K562 (cell line): ENCODE measurements around the gene STX1A. TPM values are rescaled to one million over a fixed set of nuclear protein-coding genes. Genes with fewer than 3 reads are reported as not detected.
A peak's percentile ranks its signal among the peaks of the same experiment; 100 is the strongest.

ENCODE experiments used
- CBX2 ChIP-seq: fragments of 200-600 bp; sonication (generic); IDR thresholded peaks from one replicate; pipeline ENCODE4 v1.6.1; 2012; ENCODE audit warnings: mild to moderate bottlenecking, low read length, inconsistent platforms; ENCODE audit not compliant: insufficient read depth, poor library complexity, severe bottlenecking
- CUX1 ChIP-seq: fragments of 200-800 bp; sonication (Bioruptor generic); IDR thresholded peaks from 2 replicates; pipeline ENCODE4 v1.6.1; 2016; ENCODE audit warnings: missing genetic modification characterization, missing compliant biosample characterization
- ESRRA ChIP-seq: fragments of 450-650 bp; IDR thresholded peaks from 2 replicates; pipeline ENCODE4 v1.6.1; 2014; ENCODE audit warnings: low read depth, mild to moderate bottlenecking, moderate library complexity, borderline replicate concordance
- ETS1 ChIP-seq: conservative IDR thresholded peaks from 2 replicates; pipeline ENCODE4 v1.6.1; 2011; ENCODE audit warnings: low read depth, mild to moderate bottlenecking, low read length; ENCODE audit not compliant: control insufficient read depth
- ETS2 ChIP-seq: IDR thresholded peaks from 2 replicates; pipeline ENCODE4 v1.6.1; 2016; ENCODE audit warnings: borderline replicate concordance, missing genetic modification characterization, mild to moderate bottlenecking, moderate library complexity, missing compliant biosample characterization; ENCODE audit not compliant: poor library complexity, severe bottlenecking
- GABPB2 ChIP-seq: fragments of 250-450 bp; sonication (Bioruptor Pico); conservative IDR thresholded peaks from 2 replicates; pipeline ENCODE4 v1.5.1; 2021; ENCODE audit warnings: mild to moderate bottlenecking
- GTF2A2 ChIP-seq: IDR thresholded peaks from 2 replicates; pipeline ENCODE4 v1.6.1; 2016; ENCODE audit warnings: mild to moderate bottlenecking, missing genetic modification characterization, missing compliant biosample characterization
- GTF2F1 ChIP-seq: IDR thresholded peaks from 2 replicates; pipeline ENCODE4 v1.6.1; 2011; ENCODE audit warnings: low read depth, low read length, improper control_type of control experiment
- GTF3C2 ChIP-seq: IDR thresholded peaks from 3 replicates; pipeline ENCODE4 v1.6.1; 2011; ENCODE audit warnings: borderline replicate concordance, mild to moderate bottlenecking, moderate library complexity; ENCODE audit not compliant: insufficient read length; ENCODE audit errors: extremely low read depth
- KDM4B ChIP-seq, 2 experiments: fragments of 450-650 bp in 1 of 2; sonication (generic) in 1 of 2; IDR thresholded peaks; 2 replicates each; pipeline ENCODE4 v1.6.1; 2016 to 2017; ENCODE audit warnings: borderline replicate concordance in 2 of 2, antibody characterized with exemption in 1 of 2, low read depth in 1 of 2, mild to moderate bottlenecking in 1 of 2
- MTA2 ChIP-seq: fragments of 450-650 bp; IDR thresholded peaks from 2 replicates; pipeline ENCODE4 v1.6.1; 2016; ENCODE audit warnings: low read depth
- OTX1 ChIP-seq: fragments of 450-650 bp; formaldehyde crosslinking; IDR thresholded peaks from 2 replicates; pipeline ENCODE4 v1.4.0; 2022; ENCODE audit warnings: mild to moderate bottlenecking
- PCBP2 ChIP-seq: fragments of 200-400 bp; formaldehyde crosslinking; IDR thresholded peaks from 2 replicates; pipeline ENCODE4 v1.6.1; 2018; ENCODE audit warnings: low read length, low read depth, mild to moderate bottlenecking, moderate library complexity; ENCODE audit not compliant: poor library complexity, severe bottlenecking
- SNIP1 ChIP-seq: fragments of 450-650 bp; IDR thresholded peaks from 2 replicates; pipeline ENCODE4 v1.7.1; 2017; ENCODE audit warnings: low read depth, mild to moderate bottlenecking
- SPI1 ChIP-seq: IDR thresholded peaks from 2 replicates; pipeline ENCODE4 v1.6.1; 2011; ENCODE audit warnings: low read depth, low read length, control low read depth, borderline replicate concordance
- TFAM ChIP-seq: fragments of 250-450 bp; sonication (Bioruptor Pico); conservative IDR thresholded peaks from 2 replicates; pipeline ENCODE4 v1.5.0; 2021; ENCODE audit warnings: mild to moderate bottlenecking, moderate library complexity
- polyA plus RNA-seq, 8 experiments: library from polyadenylated mRNA; depleted of rRNA in 4 of 8; stranded (reverse) in 5 of 8; unstranded in 3 of 8; fragments of >200 nt; fragmentation: Nextera tagmentation in 2 of 8; fragmentation: Illumina TruSeq in 1 of 8; extraction: Ambion mirVana in 2 of 8; extraction: Trizol in 1 of 8; gene quantifications; 2 replicates each; pipeline versions ENCODE4 v1.2.1 to v1.2.3, GENCODE V29; 2011 to 2014; ENCODE audit warnings: inconsistent platforms in 1 of 8, missing spikeins in 1 of 8
- total RNA-seq, 7 experiments: library from RNA; depleted of rRNA in 6 of 7; stranded (reverse); fragments of >200 nt in 6 of 7; fragmentation: Illumina TruSeq in 2 of 7; extraction: Trizol in 2 of 7; gene quantifications; 2 replicates each; pipeline versions ENCODE4 v1.2.1 to v1.2.3, GENCODE V29; 2011 to 2021; ENCODE audit warnings: low replicate concordance in 1 of 7

Gene STX1A
- total and polyA plus RNA-seq, 9 of the 15 experiments (the other 6 are each of a cell fraction or from before 2014, with no cell fraction given), result 0.04 to 15.1 (median 6.3) TPM

GRCh38 chr7:73730485-73730884 is 11.0 kb upstream of the STX1A start (continued):
- TF ChIP-seq GTF2A2 (tag) (no peak), TFAM (CRISPR knock-in tag) (no peak), MTA2 (0 out of 2 replicates have a peak, but pooled peaks have one; percentile 28), GTF2F1 (no peak), OTX1 (no peak), SNIP1 (no peak), GABPB2 (no peak), PCBP2 (no peak), CUX1 (CRISPR knock-in tag) (no peak), SPI1 (peak; percentile 41; the same call in 1 of the 2 replicates), ETS1 (no peak), ETS2 (tag) (no peak), KDM4B (IDR thresholded peaks at IDR 0.05; ENCODE audit: borderline replicate concordance in 2 of 2, low read depth in 1 of 2) (no peak), CBX2 (no peak), ESRRA (no peak), GTF3C2 (no peak)
